Spleen (tissue), 11 donors: ENCODE data around the gene LDLRAD2. TPM values are rescaled to one million over a fixed set of nuclear protein-coding genes. Genes with fewer than 3 reads are reported as not detected.

ENCODE experiments used
- DNase-seq: peaks from one replicate; pipeline ENCODE4 v3.0.0-alpha.2; 2020
- H3K27ac ChIP-seq, 8 donors: fragments of 200-600 bp; sonication (generic) in 7 of 8; 1 replicate in 4 of 8; 2 replicates in 4 of 8; pipeline versions ENCODE4 v1.5.0 to v1.8.0; 2016 to 2021; ENCODE audit warnings: inconsistent platforms in 4 of 8, mild to moderate bottlenecking in 4 of 8, moderate library complexity in 1 of 8
- H3K27me3 ChIP-seq, 7 donors: fragments of 200-600 bp; sonication (generic) in 6 of 7; replicated peaks in 1 of 7; 1 replicate in 4 of 7; 2 replicates in 3 of 7; pipeline versions ENCODE4 v1.5.0 to v1.8.0; 2016 to 2021; ENCODE audit warnings: inconsistent platforms in 3 of 7, mild to moderate bottlenecking in 1 of 7
- H3K36me3 ChIP-seq, 6 donors: fragments of 200-600 bp; sonication (generic) in 5 of 6; 1 replicate in 4 of 6; 2 replicates in 2 of 6; pipeline versions ENCODE4 v1.5.0 to v1.8.0; 2016 to 2021; ENCODE audit warnings: inconsistent platforms in 2 of 6
- H3K4me1 ChIP-seq, 6 donors: fragments of 200-600 bp; sonication (generic) in 5 of 6; 1 replicate in 3 of 6; 2 replicates in 3 of 6; pipeline versions ENCODE4 v1.5.0 to v1.8.0; 2016 to 2021; ENCODE audit warnings: inconsistent platforms in 3 of 6
- H3K4me3 ChIP-seq, 8 donors: fragments of 200-600 bp; sonication (generic) in 7 of 8; 1 replicate in 4 of 8; 2 replicates in 4 of 8; pipeline versions ENCODE4 v1.5.0 to v1.8.0; 2016 to 2021; ENCODE audit warnings: inconsistent platforms in 4 of 8, mild to moderate bottlenecking in 4 of 8, moderate library complexity in 2 of 8
- H3K9me3 ChIP-seq, 8 donors: fragments of 200-600 bp; sonication (generic) in 7 of 8; 1 replicate in 4 of 8; 2 replicates in 4 of 8; pipeline versions ENCODE4 v1.5.0 to v1.8.0; 2016 to 2021; ENCODE audit warnings: inconsistent platforms in 4 of 8
- POLR2A ChIP-seq, 3 donors: fragments of 450-650 bp; IDR thresholded peaks; one replicate each; pipeline ENCODE4 v1.5.1; 2017; ENCODE audit warnings: antibody characterized with exemption in 3 of 3, mild to moderate bottlenecking in 1 of 3
- POLR2AphosphoS5 ChIP-seq, 3 donors: sonication (generic); formaldehyde crosslinking; IDR thresholded peaks; one replicate each; pipeline ENCODE4 v1.5.1; 2017; ENCODE audit warnings: antibody characterized with exemption in 3 of 3
- WGBS, 5 donors: extraction: QIAGEN DNeasy Blood & Tissue Kit in 3 of 5; methylation state at CpG; one replicate each; pipeline versions ENCODE4 v1.1.5 to v1.1.7; 2013 to 2018; 5-methylcytosine and 5-hydroxymethylcytosine counted together
- intact Hi-C: fragments of 100-400 bp; cut with DNase I; formaldehyde crosslinking; loops from one replicate; pipeline ENCODE4 v1.15.0; 2023; ENCODE audit warnings: low total_unique reads
- polyA plus RNA-seq, 3 donors: library from polyadenylated mRNA; stranded (reverse); fragments of 200-250 nt; gene quantifications; one replicate each; pipeline ENCODE4 v1.2.1, GENCODE V29; 2013
- total RNA-seq, 7 donors: library from RNA; depleted of rRNA in 3 of 7; stranded (reverse); fragments of >200 nt in 3 of 7; fragmentation: NEBNext Ultra II Directional in 4 of 7; extraction: Animal tissue kit (Norgen Biotek cat#: 25700) in 4 of 7; gene quantifications; one replicate each; pipeline versions ENCODE4 v1.1.0 to v1.2.1, GENCODE V29; 2016 to 2021
- TF ChIP-seq, protein P1 (sequence below), 11 experiments: fragments of 200-600 bp in 7 of 11; fragments of 450-650 bp in 4 of 11; sonication (generic) in 4 of 11; IDR thresholded peaks in 8 of 11; conservative IDR thresholded peaks in 3 of 11; 1 replicate in 7 of 11; 2 replicates in 4 of 11; pipeline versions ENCODE4 v1.4.0 to v1.8.0; 2016 to 2021; ENCODE audit warnings: antibody characterized with exemption in 11 of 11, inconsistent platforms in 4 of 11, mild to moderate bottlenecking in 1 of 11
- donor health status: healthy with polysubstance abuse.
- donor health status: DM: no; HTN: no; CAD: no; lungs with moderate emphysema.
- donor health status: DM: no; HTN: no; CAD: no.
- donor health status: Bipolar disorder and iron deficiency.
- donor health status: healthy.
- donor health status: DM: no; HTN: no; CAD: no.
- donor health status: DM: yes; HTN: yes; CAD: no.

Gene LDLRAD2
- total and polyA plus RNA-seq, 10 donors, result 0.94 to 4.3 (median 1.4) TPM

DNA sequence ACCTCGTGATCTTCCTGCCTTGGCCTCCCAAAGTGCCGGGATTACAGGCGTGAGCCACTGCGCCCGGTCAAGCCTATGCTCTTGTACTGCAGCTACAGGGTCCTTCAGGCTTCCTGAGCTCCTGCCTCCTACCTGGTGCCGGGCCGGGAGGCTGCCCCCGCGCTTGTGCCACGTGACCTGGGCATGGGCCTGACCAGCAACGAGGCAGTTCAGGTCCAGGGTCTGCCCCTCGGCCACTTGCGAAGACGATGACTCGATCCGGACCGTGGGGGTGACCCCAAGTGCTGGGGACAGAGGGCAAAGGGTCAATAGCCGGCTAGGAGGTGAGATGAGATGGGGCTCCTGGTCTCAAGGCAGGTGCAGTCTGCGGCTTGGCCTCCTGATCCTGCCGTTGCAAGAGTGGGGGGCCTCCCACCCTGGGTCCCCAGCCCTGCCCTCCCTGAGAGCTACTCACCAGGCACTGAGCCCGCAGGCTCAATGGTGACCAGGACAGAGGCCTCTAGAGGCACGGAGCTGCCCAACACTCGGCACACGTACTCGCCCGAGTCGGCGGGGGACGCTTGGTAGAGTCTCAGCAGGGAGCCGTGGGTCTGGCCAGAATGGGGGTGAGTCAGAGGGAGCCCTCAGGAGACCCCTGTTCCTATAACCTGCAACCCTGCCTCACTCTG lies 38.0 kb downstream of the LDLRAD2 start:
- H3K27me3 ChIP-seq, result no peaks in the 10 kb centered on the region
- no peaks in the 10 kb centered on the region for H3K9me3 ChIP-seq
- peak in 1 of 3 donors; percentile 56 for TF ChIP-seq POLR2AphosphoS5 (IDR thresholded peaks at IDR 0.05)
- TF ChIP-seq POLR2A (IDR thresholded peaks at IDR 0.05), result no peak
- TF ChIP-seq, protein P1, sequence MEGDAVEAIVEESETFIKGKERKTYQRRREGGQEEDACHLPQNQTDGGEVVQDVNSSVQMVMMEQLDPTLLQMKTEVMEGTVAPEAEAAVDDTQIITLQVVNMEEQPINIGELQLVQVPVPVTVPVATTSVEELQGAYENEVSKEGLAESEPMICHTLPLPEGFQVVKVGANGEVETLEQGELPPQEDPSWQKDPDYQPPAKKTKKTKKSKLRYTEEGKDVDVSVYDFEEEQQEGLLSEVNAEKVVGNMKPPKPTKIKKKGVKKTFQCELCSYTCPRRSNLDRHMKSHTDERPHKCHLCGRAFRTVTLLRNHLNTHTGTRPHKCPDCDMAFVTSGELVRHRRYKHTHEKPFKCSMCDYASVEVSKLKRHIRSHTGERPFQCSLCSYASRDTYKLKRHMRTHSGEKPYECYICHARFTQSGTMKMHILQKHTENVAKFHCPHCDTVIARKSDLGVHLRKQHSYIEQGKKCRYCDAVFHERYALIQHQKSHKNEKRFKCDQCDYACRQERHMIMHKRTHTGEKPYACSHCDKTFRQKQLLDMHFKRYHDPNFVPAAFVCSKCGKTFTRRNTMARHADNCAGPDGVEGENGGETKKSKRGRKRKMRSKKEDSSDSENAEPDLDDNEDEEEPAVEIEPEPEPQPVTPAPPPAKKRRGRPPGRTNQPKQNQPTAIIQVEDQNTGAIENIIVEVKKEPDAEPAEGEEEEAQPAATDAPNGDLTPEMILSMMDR (IDR thresholded peaks at IDR 0.05 in 8 of 11, conservative IDR thresholded peaks at IDR 0.05 in 3 of 11), result no peak
- no peak overlapping the region for H3K27ac ChIP-seq
- DNase-seq, result peak; percentile 67
- WGBS, 5 donors, result 90 to 96% (median 94%) methylated on average over 2 to 30 of the region's 30 CpGs
- no peak overlapping the region for H3K4me3 ChIP-seq
- H3K4me1 ChIP-seq, result peaks cover 0 to 5% (median 0%) of the 10 kb centered on the region in 6 donors
- intact Hi-C loops, result no loop called here
- peaks cover 0 to 99% (median 68%) of the 10 kb centered on the region in 6 donors for H3K36me3 ChIP-seq

DNA sequence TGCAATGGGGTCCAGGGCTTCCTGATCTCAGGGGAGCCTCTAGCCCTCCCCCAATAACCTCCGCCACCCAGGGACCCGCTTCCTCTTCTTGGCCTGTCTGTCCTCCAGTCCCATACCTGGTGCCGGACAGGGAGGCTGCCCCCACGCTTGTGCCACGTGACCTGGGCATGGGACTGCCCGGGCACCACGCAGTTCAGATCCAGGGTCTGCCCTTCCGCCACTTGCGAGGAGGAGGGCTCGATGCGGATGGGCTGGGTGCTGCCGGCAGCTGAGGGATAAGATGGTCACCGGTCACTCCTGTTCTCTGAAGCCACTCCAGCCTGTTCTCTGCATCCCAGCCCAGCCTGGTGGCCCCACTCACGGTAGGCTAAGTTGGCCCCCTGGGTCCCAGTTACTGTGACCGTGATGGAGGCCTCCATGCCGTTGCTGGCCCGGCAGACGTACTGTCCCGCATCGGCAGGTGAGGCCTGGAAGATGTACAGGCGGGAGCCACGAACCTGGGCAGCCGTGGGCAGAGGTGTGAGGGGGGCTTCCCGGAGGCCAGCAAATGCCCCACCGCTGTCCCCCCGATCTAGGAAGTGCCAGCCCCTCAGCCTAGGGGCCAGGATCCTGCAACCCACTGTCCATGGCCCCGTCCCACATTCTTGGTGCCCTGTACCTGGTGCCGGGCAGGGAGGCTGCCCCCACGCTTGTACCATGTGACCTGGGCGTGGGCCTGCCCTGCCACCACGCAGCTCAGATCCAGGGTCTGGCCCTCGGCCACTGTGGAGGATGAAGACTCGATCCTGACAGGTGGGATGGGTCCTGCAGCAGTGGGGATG lies 39.6 kb downstream of the LDLRAD2 start:
- Histone ChIP-seq H3K36me3 (peaks cover 0 to 99% (median 65%) of the 10 kb centered on the region in 6 donors), H3K4me3 (no peak overlapping the region), H3K4me1 (peaks cover 0 to 5% (median under 1%) of the 10 kb centered on the region in 6 donors), H3K27ac (peak overlapping the region in 1 of 8 donors; percentile 15), H3K9me3 (no peaks in the 10 kb centered on the region), H3K27me3 (no peaks in the 10 kb centered on the region)
- 91 to 97% (median 95%) methylated on average over 25 to 33 of the region's 33 CpGs for WGBS, 5 donors
- intact Hi-C loops, result no loop called here
- DNase-seq, result no peak
- TF ChIP-seq POLR2A (IDR thresholded peaks at IDR 0.05), result no peak
- TF ChIP-seq, protein P1 (IDR thresholded peaks at IDR 0.05 in 8 of 11, conservative IDR thresholded peaks at IDR 0.05 in 3 of 11), result no peak

DNA sequence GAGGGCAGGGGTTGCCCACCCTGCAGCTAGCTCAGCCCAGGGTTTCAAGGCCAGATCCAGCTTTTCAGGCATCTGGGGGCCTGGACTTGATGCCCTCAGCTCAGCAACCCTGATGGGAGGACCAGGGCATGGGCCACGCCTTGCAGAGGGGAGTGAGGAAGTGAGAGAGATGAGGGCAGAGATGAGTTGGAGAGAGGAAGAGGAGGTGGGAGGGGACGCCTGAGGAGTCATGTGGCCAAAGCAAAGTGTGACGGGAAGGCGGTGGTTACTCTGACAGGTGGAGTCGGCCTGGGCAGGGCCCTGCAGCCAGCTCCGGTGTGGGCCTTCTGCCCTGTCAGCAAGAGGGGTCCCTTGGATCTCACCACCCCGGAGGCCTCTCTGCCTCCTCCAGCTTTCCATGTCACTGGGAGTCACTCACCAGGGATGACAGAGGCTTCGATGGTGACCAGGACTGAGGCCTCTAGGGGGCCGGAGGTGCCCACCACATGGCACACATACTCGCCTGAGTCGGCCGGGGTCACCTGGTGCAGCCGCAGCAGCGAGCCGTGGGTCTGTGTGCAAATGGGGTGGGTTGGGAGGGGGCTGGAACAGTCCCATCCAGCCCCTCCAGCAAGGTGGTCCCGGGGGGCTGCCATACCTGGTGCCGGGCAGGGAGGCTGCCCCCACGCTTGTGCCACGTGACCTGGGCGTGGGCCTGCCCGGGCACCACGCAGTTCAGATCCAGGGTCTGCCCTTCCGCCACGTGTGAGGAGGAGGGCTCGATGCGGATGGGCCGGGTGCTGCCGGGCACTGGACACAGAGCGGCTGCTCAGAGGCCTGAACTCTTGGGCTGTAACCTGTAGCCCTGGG lies 40.4 kb downstream of the LDLRAD2 start:
- Histone ChIP-seq H3K4me3 (no peak overlapping the region), H3K4me1 (peaks cover 0 to 13% (median 9%) of the 10 kb centered on the region in 6 donors), H3K27me3 (no peaks in the 10 kb centered on the region), H3K9me3 (no peaks in the 10 kb centered on the region), H3K27ac (peak overlapping the region in 4 of 8 donors; percentile 15 to 53 (median 28)), H3K36me3 (peaks cover 0 to 96% (median 57%) of the 10 kb centered on the region in 6 donors)
- TF ChIP-seq, protein P1 (IDR thresholded peaks at IDR 0.05 in 8 of 11, conservative IDR thresholded peaks at IDR 0.05 in 3 of 11), result no peak
- TF ChIP-seq POLR2A (IDR thresholded peaks at IDR 0.05), result no peak
- peak; percentile 12 to 50 (median 21) for TF ChIP-seq POLR2AphosphoS5 (IDR thresholded peaks at IDR 0.05)
- intact Hi-C loops, result no loop called here
- 69 to 89% (median 84%) methylated on average over 11 to 29 of the region's 29 CpGs for WGBS, 5 donors
- no peak for DNase-seq
